CD4-positive, alpha-beta T cell treated with Interleukin-21 for 1 hour (primary cell): ENCODE data around the gene QKI.
"Not testable (repeated sequence)": the region's sequence is repeated elsewhere in the genome, so short reads cannot be mapped to it uniquely, and the experiment has no call there.

Experiments
- DNase-seq: peaks from one replicate; pipeline ENCODE4 v3.0.0-alpha.2; 2020

Gene QKI

GRCh38 chr6:163444077-163444476 lies 29.6 kb downstream of the QKI start:
- no peak for DNase-seq

- DNase-seq, result no peak
Observed at GRCh38 chr6:163446549-163446948, 32.0 kb downstream of the QKI start.

GRCh38 chr6:163449076-163449475 lies 34.6 kb downstream of the QKI start:
- no peak for DNase-seq

GRCh38 chr6:163454425-163454824 lies 39.9 kb downstream of the QKI start:
- DNase-seq, result no peak

DNA sequence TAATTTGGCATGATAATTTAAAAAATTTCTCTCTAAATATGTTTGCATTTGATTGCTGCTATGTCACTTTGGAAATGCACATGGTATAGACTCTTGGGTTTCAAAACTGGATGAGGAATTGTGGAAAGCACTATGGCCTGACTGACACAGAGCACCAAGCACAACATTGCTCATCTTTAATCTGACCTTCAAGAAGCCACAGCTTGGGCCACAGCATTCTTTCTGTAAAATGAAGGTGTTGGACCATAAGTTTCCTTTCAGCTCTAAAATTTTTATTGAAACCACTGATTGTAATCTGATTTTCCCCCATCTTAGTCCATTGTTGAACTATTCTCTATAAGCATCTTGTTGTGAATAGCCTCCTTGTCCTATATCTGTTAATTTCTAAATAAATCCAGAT lies 41.0 kb downstream of the QKI start:
- no peak for DNase-seq

GRCh38 chr6:163457637-163458561 lies 43.4 kb downstream of the QKI start:
- DNase-seq, result peak; percentile 24

- DNase-seq, result no peak
Observed at GRCh38 chr6:163459007-163459406, 44.5 kb downstream of the QKI start.

DNA sequence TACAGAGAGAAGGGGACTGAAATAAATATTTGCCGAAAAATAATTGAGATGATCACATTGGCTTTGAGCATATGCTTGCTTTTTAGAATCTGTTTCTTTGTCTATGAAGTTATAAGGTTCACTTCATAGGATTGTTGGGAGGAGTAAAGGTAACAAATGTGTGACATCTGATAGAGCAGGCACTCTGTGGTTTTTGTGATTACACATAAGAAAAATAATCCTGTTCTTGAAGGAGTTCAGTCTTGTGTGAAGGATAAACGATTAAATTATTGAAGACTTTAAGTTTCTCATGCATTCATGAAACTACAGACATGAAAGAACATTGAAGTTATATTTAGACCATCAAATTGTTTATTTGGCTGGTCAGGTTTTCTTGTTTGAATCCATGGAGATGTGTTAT lies 45.0 kb downstream of the QKI start:
- no peak for DNase-seq

DNA sequence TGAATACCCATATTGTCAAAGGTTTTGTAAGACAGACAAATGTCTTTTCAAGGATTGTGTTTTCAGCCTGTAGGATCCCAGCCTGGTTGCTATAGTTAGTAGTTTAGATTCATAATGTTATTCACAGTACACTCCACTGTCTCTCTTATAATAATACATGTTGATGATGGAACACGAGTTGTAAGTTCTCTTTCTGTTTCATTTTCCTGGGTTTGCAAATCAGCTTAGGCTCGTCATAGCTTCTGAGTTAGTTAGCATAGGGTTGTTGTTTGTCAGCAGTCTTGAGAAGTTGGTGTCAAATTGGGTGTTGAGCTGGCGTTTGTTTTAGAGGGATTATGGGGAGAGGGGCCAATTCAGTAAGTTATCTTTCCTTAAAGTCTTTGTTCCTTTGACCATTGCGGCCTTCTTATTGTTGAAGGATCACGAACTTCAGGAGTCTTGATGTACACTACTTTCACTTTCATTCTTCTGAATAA lies 45.8 kb downstream of the QKI start:
- peak; percentile 70 for DNase-seq

DNA sequence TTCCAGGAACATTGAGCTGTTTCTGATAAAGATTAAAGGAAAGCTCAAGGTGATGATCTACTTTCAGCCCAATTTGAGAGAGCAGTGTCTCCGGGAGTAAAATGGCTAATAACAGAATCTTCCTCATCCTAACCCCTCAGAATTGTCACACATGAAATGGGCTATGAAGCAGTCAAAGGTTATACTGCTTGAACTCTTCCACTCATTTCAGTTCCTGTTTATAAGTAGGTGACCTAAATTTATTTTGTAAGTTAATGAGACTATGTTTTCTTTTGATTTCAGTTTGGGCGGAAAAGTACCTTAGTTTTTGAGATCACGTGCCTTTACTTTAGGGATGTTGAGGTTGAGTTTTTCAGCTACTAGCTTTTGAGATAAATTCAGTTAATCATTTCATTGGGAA lies 47.2 kb downstream of the QKI start:
- peak; percentile 39 for DNase-seq

DNA sequence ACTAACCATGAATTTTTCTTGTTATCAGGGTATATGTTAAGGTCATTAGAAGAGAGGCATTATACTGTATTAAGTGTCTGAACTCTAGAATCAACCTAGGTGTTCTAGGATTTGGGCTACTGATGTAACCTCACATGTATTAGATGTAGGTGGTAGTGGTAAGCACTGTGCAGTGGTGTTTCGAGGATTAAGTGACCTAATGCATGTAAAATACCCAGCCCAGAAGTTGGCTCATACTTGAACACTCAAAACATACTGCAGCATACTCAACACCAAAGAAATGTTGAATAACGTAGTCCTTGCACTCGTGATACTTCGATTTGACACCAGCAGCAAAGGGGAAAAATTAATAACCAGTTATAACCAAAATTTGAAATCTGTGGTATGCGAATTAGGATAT lies 48.7 kb downstream of the QKI start:
- DNase-seq, result no peak

DNA sequence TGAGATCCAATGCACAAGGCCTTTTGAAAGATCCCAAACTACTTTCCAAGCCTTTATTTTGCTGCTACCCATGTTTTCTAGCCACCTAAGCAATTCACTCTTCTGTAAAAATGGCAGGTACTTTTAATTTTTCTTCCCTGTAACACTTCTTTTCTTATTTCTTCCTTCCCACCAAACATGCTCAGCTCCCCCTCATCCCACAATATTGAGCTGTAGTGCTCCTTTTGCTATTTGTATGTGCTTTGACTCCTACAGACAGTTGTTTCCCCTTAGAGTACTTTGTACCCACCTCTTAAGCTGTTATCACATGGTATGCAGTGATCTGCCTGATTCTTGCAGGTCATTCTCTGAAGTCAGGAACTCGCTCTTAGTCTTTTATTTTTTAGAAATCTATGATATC lies 49.3 kb downstream of the QKI start:
- no peak for DNase-seq

GRCh38 chr6:163466839-163467390 lies 52.4 kb downstream of the QKI start:
- DNase-seq, result no peak

- DNase-seq, result no peak
Observed at GRCh38 chr6:163468738-163469137, 54.2 kb downstream of the QKI start.

GRCh38 chr6:163469459-163469985 lies 55.0 kb downstream of the QKI start:
- no peak for DNase-seq

DNA sequence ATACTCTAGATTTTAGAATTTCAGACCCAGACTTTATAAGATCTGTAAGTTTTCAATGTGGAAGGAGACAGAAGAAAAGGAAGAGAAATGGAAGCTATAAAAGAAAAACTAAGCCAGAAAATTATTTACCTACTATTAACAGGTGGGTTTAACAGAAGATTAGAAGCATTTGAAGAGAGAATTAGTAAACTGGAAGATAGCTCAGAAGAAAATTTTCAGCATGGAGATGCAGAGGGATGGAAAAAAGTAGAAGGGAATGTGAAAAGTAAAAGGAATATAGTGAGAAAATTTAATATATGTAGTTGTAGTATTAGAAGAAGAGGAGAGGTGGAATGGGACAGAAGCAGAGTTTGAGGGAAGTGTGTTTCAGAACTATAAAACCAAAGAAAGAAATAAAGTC lies 56.1 kb downstream of the QKI start:
- DNase-seq, result no peak

DNA sequence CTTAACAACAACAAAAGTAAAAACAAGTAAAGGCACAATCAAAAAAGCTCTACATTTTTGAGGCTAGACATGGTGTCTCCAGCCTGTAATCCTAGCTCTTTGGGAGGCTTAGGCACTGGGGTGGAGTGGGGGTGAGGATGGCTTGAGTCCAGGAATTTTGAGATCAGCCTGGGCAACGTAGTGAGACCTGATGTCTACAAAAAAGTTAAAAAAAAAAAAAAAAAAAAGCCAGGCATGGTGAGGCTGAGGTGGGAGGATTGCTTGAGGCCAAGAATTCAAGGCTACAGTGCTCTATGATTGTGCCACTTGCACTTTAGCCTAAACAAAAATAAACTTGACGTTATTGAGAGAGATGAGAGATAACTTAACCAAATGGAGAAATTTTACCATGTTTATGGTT lies 60.1 kb downstream of the QKI start:
- DNase-seq, result no peak

- not testable (repeated sequence) for DNase-seq
Observed at GRCh38 chr6:163476946-163477345, 62.4 kb downstream of the QKI start.

- DNase-seq, result no peak
Observed at GRCh38 chr6:163483107-163483506, 68.6 kb downstream of the QKI start.

DNA sequence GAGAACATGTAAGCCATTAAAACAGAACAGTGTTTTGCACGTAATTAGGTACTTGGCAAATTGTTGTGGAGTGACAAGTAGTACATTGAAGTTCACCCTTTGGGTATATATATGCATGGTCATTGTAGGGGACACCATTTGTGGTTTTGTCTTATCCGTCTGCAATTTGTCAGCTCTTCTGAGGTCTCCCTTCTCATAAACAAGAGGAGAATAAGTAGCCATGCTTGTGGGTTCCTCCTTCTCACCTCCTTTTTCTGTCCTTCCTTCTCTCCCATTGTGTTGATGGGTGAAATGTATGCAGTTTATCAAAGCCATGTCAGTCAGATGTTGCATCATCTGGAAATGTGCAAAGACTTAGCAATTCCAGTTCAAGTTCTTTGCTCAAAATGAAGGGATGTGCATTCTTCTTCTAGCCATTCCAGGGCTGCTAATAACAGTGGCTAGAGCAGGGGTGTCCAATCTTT lies 70.9 kb downstream of the QKI start:
- no peak for DNase-seq

DNA sequence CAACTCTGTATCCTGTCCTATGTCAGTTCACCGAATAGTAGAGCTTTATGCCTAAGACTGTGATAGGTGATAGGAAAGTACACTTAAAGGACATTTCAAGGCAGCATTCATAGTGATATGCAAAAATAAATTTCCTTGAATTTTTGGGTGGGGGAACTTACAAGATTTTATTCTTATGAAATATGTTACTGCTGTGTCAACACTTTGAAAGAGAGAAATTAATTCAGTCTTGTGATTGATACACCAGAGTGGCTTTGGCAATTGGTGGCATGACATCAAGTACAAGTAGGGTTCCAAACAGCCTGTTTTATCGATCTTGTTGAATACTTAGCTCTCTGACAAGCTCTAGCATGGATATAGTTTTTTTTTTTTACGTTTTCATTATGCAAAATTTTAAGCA lies 72.3 kb downstream of the QKI start:
- DNase-seq, result no peak

DNA sequence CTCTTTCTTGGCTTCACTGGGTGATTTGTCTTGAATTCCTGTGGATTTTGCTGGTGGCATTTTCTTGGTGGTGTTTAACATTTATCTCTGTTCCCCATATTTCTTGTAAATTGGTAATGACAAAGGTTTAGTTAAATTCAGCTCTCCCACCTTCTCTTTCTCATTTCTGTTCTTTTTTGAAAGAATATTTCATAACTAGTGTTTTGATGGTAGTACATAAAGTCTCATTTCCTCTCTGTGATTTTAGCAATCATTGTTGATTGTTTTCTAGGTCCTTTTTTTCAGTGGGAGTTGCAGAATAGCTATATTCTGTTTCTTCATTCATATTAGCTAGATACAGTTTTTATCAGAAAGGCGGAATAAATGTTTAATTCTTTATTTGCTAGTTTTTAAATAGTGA lies 73.1 kb downstream of the QKI start:
- no peak for DNase-seq

GRCh38 chr6:163489584-163489983 lies 75.1 kb downstream of the QKI start:
- no peak for DNase-seq
